Endodermal cell (in vitro differentiated cells): ENCODE data around the gene MIDN. TPM values are rescaled to one million over a fixed set of nuclear protein-coding genes. Genes with fewer than 3 reads are reported as not detected.
A peak's percentile ranks its signal among the peaks of the same experiment; 100 is the strongest.

Experiments used
- DNase-seq: peaks from one replicate; pipeline ENCODE4 v3.0.0-alpha.2; 2017
- H3K27ac ChIP-seq: 2 replicates; pipeline ENCODE4 v1.5.1; 2013; ENCODE audit warnings: mild to moderate bottlenecking, low read depth, low read length, moderate library complexity
- H3K27me3 ChIP-seq: 2 replicates; pipeline ENCODE4 v1.6.1; 2013; ENCODE audit warnings: mild to moderate bottlenecking, low read length, moderate library complexity; ENCODE audit not compliant: insufficient read depth, control insufficient read depth, poor library complexity, severe bottlenecking
- H3K36me3 ChIP-seq: 2 replicates; pipeline ENCODE4 v1.7.0; 2013; ENCODE audit warnings: mild to moderate bottlenecking, low read length, moderate library complexity; ENCODE audit not compliant: control insufficient read depth, insufficient read depth
- H3K4me1 ChIP-seq: one replicate; pipeline ENCODE4 v1.7.0; 2013; ENCODE audit warnings: low read length; ENCODE audit not compliant: control insufficient read depth, insufficient read depth
- H3K4me3 ChIP-seq: 2 replicates; pipeline ENCODE4 v1.5.1; 2013; ENCODE audit warnings: mild to moderate bottlenecking, low read length, moderate library complexity
- H3K9ac ChIP-seq: 2 replicates; pipeline ENCODE4 v1.6.1; 2013; ENCODE audit warnings: mild to moderate bottlenecking, low read length, moderate library complexity; ENCODE audit not compliant: poor library complexity, severe bottlenecking; ENCODE audit errors: extremely low read depth
- H3K9me3 ChIP-seq: 2 replicates; pipeline ENCODE4 v1.6.1; 2013; ENCODE audit warnings: mild to moderate bottlenecking, low read length, moderate library complexity; ENCODE audit not compliant: control insufficient read depth
- H3K27ac Mint-ChIP-seq: 2 replicates; pipeline ENCODE4 v1.8.0; 2020; ENCODE audit warnings: mixed read lengths
- H3K27me3 Mint-ChIP-seq: 2 replicates; pipeline ENCODE4 v1.8.0; 2021; ENCODE audit warnings: mild to moderate bottlenecking, mixed read lengths; ENCODE audit not compliant: insufficient read depth
- H3K36me3 Mint-ChIP-seq: 2 replicates; pipeline ENCODE4 v1.8.0; 2020; ENCODE audit warnings: low read depth, mixed read lengths
- H3K4me1 Mint-ChIP-seq: 2 replicates; pipeline ENCODE4 v1.8.0; 2020; ENCODE audit warnings: mixed read lengths
- H3K4me3 Mint-ChIP-seq: 2 replicates; pipeline ENCODE4 v1.8.0; 2020; ENCODE audit warnings: mild to moderate bottlenecking, moderate library complexity, mixed read lengths
- H3K9me3 Mint-ChIP-seq: 2 replicates; pipeline ENCODE4 v1.8.0; 2020; ENCODE audit warnings: mild to moderate bottlenecking, mixed read lengths
- WGBS, 2 experiments: methylation state at CpG; one replicate each; pipeline versions ENCODE4 v1.1.5 to v1.1.7; 2013; ENCODE audit warnings: missing lambda C conversion rate in 2 of 2, mixed read lengths in 1 of 2; ENCODE audit not compliant: insufficient coverage in 1 of 2, insufficient read length in 1 of 2; 5-methylcytosine and 5-hydroxymethylcytosine counted together
- total RNA-seq, 2 donors: library from RNA; stranded (reverse); fragmentation: NEBNext Ultra II Directional in 1 of 2; extraction: Animal tissue kit (Norgen Biotek cat#: 25700) in 1 of 2; gene quantifications; 2 replicates in 1 of 2; 3 replicates in 1 of 2; pipeline ENCODE4 v1.2.1, GENCODE V29; 2021
- TF ChIP-seq, protein P1 (sequence below): fragments of 200-600 bp; sonication (generic); conservative IDR thresholded peaks from 2 replicates; pipeline ENCODE4 v1.5.0; 2021; ENCODE audit warnings: antibody characterized with exemption, mild to moderate bottlenecking

The MIDN gene
- total RNA-seq, 2 donors from 2014 or later, result 183 to 185 TPM

DNA sequence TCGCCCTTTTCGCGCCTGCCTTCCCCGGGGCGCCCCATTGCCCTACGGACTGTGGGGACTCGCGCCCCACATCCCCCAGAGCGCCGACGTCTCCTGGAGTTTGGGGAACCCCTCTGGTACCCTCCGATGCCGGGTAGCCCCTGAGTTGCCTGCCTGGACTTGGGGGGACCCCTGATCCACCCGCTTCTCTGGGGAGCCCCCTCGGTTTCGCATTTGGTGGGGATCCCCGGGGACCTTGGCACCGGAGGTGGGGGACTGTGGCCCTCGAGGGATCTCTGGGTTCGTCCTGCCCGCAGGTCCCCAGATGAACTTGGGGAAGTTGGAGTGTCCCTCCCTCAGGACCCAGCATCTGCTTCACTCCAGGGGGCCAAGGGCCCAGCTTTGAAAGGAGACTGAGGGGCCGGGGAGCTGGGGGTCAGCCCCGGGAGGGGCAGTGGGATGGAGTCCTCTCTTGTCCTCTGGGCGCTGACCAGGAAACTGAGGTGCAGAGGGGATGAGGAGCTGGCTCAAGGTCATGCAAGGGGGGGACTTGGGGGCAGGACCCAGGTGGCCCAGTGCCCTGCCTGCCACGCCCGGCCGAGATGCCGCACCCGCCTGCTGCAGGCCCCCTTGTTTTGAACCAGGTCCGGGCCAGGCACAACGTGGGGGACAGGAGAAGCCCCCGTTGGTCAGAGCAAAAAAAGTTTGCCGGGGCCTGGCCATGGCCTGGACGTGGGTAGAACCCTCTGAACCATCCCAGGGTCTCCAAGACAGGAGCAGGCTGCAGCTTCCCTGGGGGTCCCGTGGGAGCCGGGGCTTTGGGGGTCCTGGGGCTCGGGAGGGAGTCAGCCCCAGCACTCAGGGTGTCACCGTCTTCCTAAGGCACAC is 38.3 kb downstream of the MIDN start:
- H3K36me3 Mint-ChIP-seq, result no peaks in the 10 kb centered on the region
- H3K4me3 ChIP-seq, result peak overlapping the region; percentile 86
- no peaks in the 10 kb centered on the region for H3K9me3 ChIP-seq
- H3K9ac ChIP-seq, result peak overlapping the region; percentile 53
- TF ChIP-seq, protein P1, sequence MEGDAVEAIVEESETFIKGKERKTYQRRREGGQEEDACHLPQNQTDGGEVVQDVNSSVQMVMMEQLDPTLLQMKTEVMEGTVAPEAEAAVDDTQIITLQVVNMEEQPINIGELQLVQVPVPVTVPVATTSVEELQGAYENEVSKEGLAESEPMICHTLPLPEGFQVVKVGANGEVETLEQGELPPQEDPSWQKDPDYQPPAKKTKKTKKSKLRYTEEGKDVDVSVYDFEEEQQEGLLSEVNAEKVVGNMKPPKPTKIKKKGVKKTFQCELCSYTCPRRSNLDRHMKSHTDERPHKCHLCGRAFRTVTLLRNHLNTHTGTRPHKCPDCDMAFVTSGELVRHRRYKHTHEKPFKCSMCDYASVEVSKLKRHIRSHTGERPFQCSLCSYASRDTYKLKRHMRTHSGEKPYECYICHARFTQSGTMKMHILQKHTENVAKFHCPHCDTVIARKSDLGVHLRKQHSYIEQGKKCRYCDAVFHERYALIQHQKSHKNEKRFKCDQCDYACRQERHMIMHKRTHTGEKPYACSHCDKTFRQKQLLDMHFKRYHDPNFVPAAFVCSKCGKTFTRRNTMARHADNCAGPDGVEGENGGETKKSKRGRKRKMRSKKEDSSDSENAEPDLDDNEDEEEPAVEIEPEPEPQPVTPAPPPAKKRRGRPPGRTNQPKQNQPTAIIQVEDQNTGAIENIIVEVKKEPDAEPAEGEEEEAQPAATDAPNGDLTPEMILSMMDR, result no peak
- H3K27ac ChIP-seq, result no peak overlapping the region
- H3K4me3 Mint-ChIP-seq, result peak overlapping the region; percentile 74
- peaks cover 5% of the 10 kb centered on the region for H3K27me3 Mint-ChIP-seq
- no peak for DNase-seq
- peaks cover 15% of the 10 kb centered on the region for H3K4me1 ChIP-seq
- H3K27me3 ChIP-seq, result no peaks in the 10 kb centered on the region
- H3K9me3 Mint-ChIP-seq, result no peaks in the 10 kb centered on the region
- no peaks in the 10 kb centered on the region for H3K36me3 ChIP-seq
- H3K27ac Mint-ChIP-seq, result no peak overlapping the region
- WGBS, 2 experiments, result 51 to 53% methylated on average over 31 to 38 of the region's 38 CpGs
- H3K4me1 Mint-ChIP-seq, result peaks cover 10% of the 10 kb centered on the region

DNA sequence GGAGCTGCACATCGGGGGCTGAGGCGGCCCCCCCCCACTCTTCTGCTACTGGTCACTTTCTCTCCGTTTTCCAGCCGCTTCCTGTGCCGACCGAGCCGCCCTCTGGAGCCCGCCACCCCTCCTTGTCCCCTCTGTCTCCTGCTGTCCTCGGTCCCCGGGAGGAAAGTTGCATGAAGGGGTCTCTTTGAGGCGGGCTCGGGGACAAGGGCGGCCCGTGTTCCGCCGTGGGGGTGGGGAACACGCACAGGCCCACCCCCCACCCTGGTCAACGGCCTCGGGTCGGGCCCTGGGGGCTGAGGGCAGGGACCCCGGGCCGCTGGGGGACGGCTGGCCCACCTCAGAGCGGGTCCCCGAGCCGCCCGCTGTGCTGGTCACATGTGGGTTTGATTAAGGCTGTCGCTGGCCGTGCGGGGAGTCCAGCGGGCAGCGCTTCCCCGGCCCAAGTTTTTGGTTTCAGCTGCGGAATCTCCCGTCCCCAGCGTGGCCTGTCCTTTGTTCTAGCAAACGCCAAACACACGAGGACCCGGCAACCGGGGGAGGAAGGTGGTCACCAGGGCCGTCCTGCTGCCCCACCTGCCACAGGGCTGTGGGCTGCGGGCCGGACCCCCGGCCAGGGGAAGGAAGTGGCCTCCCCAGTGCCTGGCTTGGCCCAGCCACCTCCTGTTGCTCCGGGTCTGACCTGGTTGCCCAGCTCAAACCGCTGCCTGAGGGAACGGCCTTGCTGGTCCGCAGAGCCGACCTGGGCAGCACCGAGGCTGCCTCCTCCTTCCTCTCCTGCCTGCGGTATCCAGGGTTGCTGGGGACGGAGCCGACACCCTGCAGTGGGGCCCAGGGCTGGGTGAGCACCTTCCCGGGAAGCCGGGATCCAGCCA is 39.2 kb downstream of the MIDN start:
- H3K4me3 ChIP-seq, result peak overlapping the region; percentile 86
- H3K27ac Mint-ChIP-seq, result no peak overlapping the region
- H3K9ac ChIP-seq, result no peak overlapping the region
- H3K4me3 Mint-ChIP-seq, result peak overlapping the region; percentile 74
- H3K27ac ChIP-seq, result no peak overlapping the region
- no peaks in the 10 kb centered on the region for H3K9me3 ChIP-seq
- H3K36me3 ChIP-seq, result no peaks in the 10 kb centered on the region
- H3K27me3 ChIP-seq, result no peaks in the 10 kb centered on the region
- no peaks in the 10 kb centered on the region for H3K36me3 Mint-ChIP-seq
- DNase-seq, result no peak
- TF ChIP-seq, protein P1, result no peak
- peaks cover 10% of the 10 kb centered on the region for H3K4me1 Mint-ChIP-seq
- peaks cover 15% of the 10 kb centered on the region for H3K4me1 ChIP-seq
- peaks cover 5% of the 10 kb centered on the region for H3K27me3 Mint-ChIP-seq
- no peaks in the 10 kb centered on the region for H3K9me3 Mint-ChIP-seq
- WGBS, 2 experiments, result 68 to 75% methylated on average over 28 to 55 of the region's 55 CpGs

DNA sequence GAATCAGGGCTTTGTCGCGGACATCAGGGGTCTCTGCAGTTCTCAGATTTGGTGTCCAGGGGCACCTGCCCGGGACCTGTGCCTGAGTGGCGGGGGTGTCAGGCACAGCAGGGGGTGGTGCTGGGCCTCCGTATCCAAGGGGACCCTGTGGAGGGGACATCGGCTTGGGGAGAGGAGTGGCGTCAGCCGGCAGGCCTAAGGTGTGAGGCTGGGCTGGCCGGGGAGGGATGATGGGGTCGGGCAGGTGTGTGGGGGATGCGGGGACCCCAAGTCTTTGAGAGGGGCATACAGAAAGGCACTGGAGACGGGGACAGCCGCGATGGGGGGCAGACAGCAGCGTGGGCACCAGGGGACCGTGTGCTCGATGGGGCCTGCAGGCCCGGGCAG is 39.8 kb downstream of the MIDN start:
- Histone ChIP-seq H3K9ac (no peak overlapping the region), H3K4me1 (peaks cover 15% of the 10 kb centered on the region), H3K27ac (no peak overlapping the region), H3K27me3 (no peaks in the 10 kb centered on the region), H3K36me3 (no peaks in the 10 kb centered on the region), H3K9me3 (no peaks in the 10 kb centered on the region), H3K4me3 (no peak overlapping the region)
- H3K27ac Mint-ChIP-seq, result no peak overlapping the region
- TF ChIP-seq, protein P1, result no peak
- peak overlapping the region; percentile 74 for H3K4me3 Mint-ChIP-seq
- H3K4me1 Mint-ChIP-seq, result peaks cover 10% of the 10 kb centered on the region
- WGBS, 2 experiments, result 92 to 94% methylated on average over 9 to 18 of the region's 18 CpGs
- H3K9me3 Mint-ChIP-seq, result no peaks in the 10 kb centered on the region
- H3K36me3 Mint-ChIP-seq, result no peaks in the 10 kb centered on the region
- peaks cover 5% of the 10 kb centered on the region for H3K27me3 Mint-ChIP-seq
- no peak for DNase-seq
